ENCODE data around the gene CMIP. TPM values are rescaled to one million over a fixed set of nuclear protein-coding genes. Genes with fewer than 3 reads are reported as not detected.
"Not testable (repeated sequence)": the region's sequence is repeated elsewhere in the genome, so short reads cannot be mapped to it uniquely, and the experiment has no call there.

The CMIP gene
- total RNA-seq, 4 donors from 2014 or later, result 44.6 to 152 (median 76.5) TPM

- H3K36me3 ChIP-seq, result no peaks in the 10 kb centered on the region
- H3K4me1 ChIP-seq, result peaks cover 0 to 33% (median 1%) of the 10 kb centered on the region in 4 donors
- no peak for TF ChIP-seq CTCF (IDR thresholded peaks at IDR 0.05)
- no peak for TF ChIP-seq POLR2A (IDR thresholded peaks at IDR 0.05)
- no peak overlapping the region for H3K4me3 ChIP-seq
- H3K27me3 ChIP-seq, result no peaks in the 10 kb centered on the region
- no peak for DNase-seq
- no peak overlapping the region for H3K27ac ChIP-seq
- H3K9me3 ChIP-seq, result no peaks in the 10 kb centered on the region
These were observed 132.1 kb downstream of the CMIP start for GRCh38 chr16:81576696-81577095.

- H3K4me3 ChIP-seq, H3K36me3 ChIP-seq, H3K27me3 ChIP-seq, DNase-seq, H3K9me3 ChIP-seq, H3K27ac ChIP-seq: not testable (repeated sequence)
- H3K4me1 ChIP-seq, result peaks cover 0 to 34% (median 3%) of the 10 kb centered on the region in 4 donors
These were observed 132.7 kb downstream of the CMIP start for GRCh38 chr16:81577272-81577671.

- H3K27ac ChIP-seq, result no peak overlapping the region
- peaks cover 0 to 37% (median 8%) of the 10 kb centered on the region in 4 donors for H3K4me1 ChIP-seq
- no peak overlapping the region for H3K4me3 ChIP-seq
- H3K36me3 ChIP-seq, result no peaks in the 10 kb centered on the region
- no peak for TF ChIP-seq CTCF (IDR thresholded peaks at IDR 0.05)
- TF ChIP-seq POLR2A (IDR thresholded peaks at IDR 0.05), result no peak
- DNase-seq, result no peak
- H3K9me3 ChIP-seq, result no peaks in the 10 kb centered on the region
- no peaks in the 10 kb centered on the region for H3K27me3 ChIP-seq
These were observed 133.5 kb downstream of the CMIP start for GRCh38 chr16:81578076-81578475.

- no peaks in the 10 kb centered on the region for H3K27me3 ChIP-seq
- no peak overlapping the region for H3K4me3 ChIP-seq
- no peak overlapping the region for H3K27ac ChIP-seq
- no peaks in the 10 kb centered on the region for H3K36me3 ChIP-seq
- no peak for DNase-seq
- TF ChIP-seq CTCF (IDR thresholded peaks at IDR 0.05) (no peak), POLR2A (IDR thresholded peaks at IDR 0.05) (no peak)
- H3K4me1 ChIP-seq, result peaks cover 0 to 40% (median 11%) of the 10 kb centered on the region in 4 donors
- H3K9me3 ChIP-seq, result no peaks in the 10 kb centered on the region
These were observed 134.2 kb downstream of the CMIP start for GRCh38 chr16:81578636-81579413.

GRCh38 chr16:81581107-81581506 lies 136.5 kb downstream of the CMIP start:
- no peaks in the 10 kb centered on the region for H3K36me3 ChIP-seq
- no peak for TF ChIP-seq POLR2A (IDR thresholded peaks at IDR 0.05)
- no peak for TF ChIP-seq CTCF (IDR thresholded peaks at IDR 0.05)
- no peaks in the 10 kb centered on the region for H3K9me3 ChIP-seq
- H3K4me3 ChIP-seq, result no peak overlapping the region
- H3K4me1 ChIP-seq, result peaks cover 0 to 59% (median 11%) of the 10 kb centered on the region in 4 donors
- peak overlapping the region in 2 of 4 donors; percentile 84 to 87 for H3K27ac ChIP-seq
- H3K27me3 ChIP-seq, result no peaks in the 10 kb centered on the region
- DNase-seq, result peak in 1 of 3 donors; percentile 74

- DNase-seq, result peak in 2 of 3 donors; percentile 63 to 65
- peaks cover 0 to 59% (median 11%) of the 10 kb centered on the region in 4 donors for H3K4me1 ChIP-seq
- peak in 3 of 6 experiments; percentile 49 to 66 (median 58) for TF ChIP-seq CTCF (IDR thresholded peaks at IDR 0.05)
- TF ChIP-seq POLR2A (IDR thresholded peaks at IDR 0.05), result no peak
These were observed 138.2 kb downstream of the CMIP start for GRCh38 chr16:81582655-81583441.

More at GRCh38 chr16:81582655-81583441, 138.2 kb downstream of the CMIP start:
- Histone ChIP-seq H3K36me3 (no peaks in the 10 kb centered on the region), H3K27ac (peak overlapping the region; percentile 10 to 87 (median 76)), H3K27me3 (no peaks in the 10 kb centered on the region), H3K4me3 (no peak overlapping the region), H3K9me3 (no peaks in the 10 kb centered on the region)

Data from Peyer's patch (tissue), 4 donors.